ENCODE results near the gene CUBN. TPM values are rescaled to one million over a fixed set of nuclear protein-coding genes. Genes with fewer than 3 reads are reported as not detected.

Gene CUBN
- total RNA-seq, 1 donor from 2014 or later = 0.12 TPM

DNA sequence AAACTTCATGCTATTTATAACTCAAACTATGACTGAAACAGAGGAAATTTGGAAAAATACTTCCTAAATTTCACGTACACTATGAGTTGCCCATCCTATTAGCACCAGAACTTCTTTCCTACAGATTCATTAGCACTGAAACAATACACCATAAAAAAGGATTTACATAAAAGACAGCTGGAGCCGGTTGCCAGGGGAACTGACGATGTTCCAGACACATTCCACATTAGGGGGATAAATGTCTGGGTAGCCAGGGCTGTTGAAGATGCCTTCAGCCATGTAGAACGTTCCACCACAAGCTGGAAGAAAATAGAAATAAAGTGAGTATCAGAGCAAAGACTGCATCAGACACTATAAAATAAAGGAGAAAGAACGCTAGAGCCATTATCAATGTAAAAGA lies 182.5 kb downstream of the CUBN start:
- no peak for ATAC-seq

- ATAC-seq = no peak
Measured at GRCh38 chr10:16945593-16945992, 184.0 kb downstream of the CUBN start.

DNA sequence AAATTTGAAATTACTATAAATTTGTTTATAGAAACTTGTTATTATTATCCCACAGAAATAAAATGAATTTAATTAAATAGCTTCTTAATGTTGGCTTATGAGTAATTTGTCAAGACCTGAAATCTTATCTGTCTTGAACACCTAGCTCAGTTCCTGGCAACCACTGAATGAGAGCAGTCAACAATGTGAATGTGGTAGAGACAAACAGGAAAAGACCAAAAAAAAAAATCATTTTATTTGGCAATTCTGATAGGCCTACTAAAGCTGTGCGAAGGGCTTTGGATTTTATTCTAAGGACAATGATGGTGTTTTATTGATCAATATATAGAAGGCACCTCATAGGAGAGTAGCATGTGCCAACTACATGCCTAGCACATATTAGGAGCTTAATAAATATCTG lies 184.6 kb downstream of the CUBN start:
- ATAC-seq = no peak

GRCh38 chr10:16944402-16944801 lies 185.2 kb downstream of the CUBN start:
- ATAC-seq = no peak

GRCh38 chr10:16943295-16944285 lies 186.0 kb downstream of the CUBN start:
- no peak for ATAC-seq

GRCh38 chr10:16942381-16943078 lies 187.1 kb downstream of the CUBN start:
- ATAC-seq = no peak

- no peak for ATAC-seq
Measured at GRCh38 chr10:16941870-16942269, 187.7 kb downstream of the CUBN start.

DNA sequence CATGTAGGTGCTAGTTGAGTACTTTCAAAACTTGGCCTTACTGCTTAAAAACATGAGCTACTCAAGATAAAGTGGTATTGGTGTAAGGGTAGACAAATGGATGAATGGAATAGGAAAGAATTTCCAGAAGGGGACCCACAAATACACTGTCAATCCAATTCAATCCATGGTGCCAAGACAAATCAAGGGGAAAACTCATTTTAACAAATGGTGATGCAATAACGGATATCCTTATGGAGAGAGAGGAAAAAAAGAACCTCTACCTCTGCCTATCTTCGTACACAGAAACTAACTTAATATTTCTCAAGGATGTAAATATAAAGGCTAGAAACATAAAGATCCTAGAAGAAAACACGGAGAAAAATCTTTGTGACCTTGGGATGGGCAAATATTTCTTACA lies 188.5 kb downstream of the CUBN start:
- ATAC-seq = no peak

- no peak for ATAC-seq
Measured at GRCh38 chr10:16938952-16939351, 190.7 kb downstream of the CUBN start.

DNA sequence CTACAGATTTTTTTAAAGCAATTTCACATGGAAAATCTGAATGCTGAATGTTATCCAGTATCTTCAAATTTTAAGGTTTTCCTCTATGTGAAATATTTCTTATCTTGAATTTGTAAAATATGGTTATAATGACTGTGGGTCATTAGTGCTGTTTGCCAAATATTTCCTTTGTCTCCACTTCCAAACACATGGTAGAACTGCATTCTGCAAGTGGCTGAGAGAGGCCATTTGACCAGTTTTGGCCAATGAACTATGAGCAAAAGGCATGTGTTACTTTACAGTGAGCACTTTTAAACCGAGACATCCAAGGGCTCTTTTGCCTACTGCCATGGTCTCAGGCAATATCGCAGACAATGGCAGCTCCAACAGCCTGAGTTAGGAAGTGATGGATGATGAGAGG lies 195.2 kb downstream of the CUBN start:
- ATAC-seq = no peak

DNA sequence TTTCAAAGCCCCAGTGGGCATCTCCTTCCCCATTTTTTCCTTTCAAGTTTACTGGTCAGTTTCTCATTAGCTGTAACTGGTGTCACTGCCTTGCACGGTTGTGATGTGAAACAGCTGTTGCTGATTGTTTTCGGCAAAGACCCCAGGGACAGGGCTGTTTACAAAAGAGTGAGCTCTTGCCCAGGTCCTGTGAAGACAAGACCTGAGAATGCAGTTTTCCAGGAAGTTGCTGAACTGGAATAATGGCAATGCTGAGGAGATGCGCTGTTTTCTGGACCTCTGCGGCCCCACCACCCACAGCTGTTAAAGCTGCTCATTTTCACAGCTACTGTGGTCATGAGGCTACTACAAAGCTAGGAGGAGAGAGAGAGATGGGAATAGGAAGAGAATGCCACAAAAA lies 195.8 kb downstream of the CUBN start:
- ATAC-seq = no peak

- no peak for ATAC-seq
Measured at GRCh38 chr10:16931930-16932329, 197.7 kb downstream of the CUBN start.

- no peak for ATAC-seq
Measured at GRCh38 chr10:16930540-16930939, 199.1 kb downstream of the CUBN start.

DNA sequence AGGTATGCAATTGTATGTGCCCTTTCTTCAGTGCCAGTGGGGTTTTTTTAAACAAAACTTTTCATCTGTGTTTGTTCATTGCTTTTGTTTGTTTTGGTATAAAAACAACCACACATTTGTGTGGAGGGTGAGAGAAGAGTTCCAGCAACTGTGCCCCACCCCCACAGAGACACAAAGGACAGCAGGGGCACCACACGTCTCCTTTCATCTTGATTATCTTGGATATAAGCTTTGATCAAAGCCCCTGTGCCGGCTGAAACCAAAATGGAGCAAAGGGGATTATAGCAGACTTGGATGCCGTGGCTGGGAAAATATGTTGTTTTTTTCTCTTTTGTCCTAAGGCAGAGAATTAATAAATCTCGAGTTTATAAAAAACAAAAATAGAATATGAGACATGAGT lies 200.5 kb downstream of the CUBN start:
- ATAC-seq = no peak

GRCh38 chr10:16927546-16927945 lies 202.1 kb downstream of the CUBN start:
- ATAC-seq = no peak

GRCh38 chr10:16923726-16924125 lies 205.9 kb downstream of the CUBN start:
- no peak for ATAC-seq

GRCh38 chr10:16923309-16923708 lies 206.3 kb downstream of the CUBN start:
- no peak for ATAC-seq

DNA sequence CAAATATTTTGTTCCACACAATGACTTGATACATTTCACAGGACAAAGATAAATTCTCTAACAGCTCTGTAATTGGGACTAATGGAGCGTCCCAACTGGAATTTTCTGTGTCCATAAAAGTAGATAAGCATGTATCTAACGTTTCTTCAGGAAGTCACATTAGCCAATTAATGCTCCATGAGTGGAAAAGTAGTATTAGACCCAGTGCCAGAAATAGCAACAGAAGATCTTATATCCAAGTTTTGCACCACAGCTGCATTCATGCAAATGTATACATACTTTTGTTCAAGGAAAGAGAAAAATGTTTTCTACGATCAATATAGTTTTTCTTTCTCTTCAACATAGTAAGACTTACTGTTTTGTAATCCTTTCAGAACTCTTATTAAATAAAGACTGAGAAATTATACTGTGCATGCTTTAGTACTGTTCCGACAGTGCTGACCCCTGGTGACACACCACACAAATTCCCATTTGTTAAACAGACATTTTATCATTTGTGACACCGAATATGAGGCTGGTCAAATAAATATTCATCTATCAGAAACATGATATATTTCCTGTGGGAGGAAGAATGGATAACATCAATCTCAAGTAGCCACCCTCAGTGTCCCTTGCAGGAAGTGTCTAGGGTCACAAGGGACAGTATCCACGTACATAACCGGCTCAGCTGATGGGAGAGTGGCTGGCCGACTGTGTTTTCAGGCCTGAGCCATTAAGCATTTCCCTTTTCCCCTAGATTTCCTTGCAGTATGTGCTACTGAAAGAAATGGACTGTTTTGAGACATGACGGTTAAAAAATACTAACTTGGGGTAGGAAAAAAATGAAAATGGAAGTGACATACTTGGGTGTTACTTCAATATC lies 210.3 kb downstream of the CUBN start:
- no peak for ATAC-seq

DNA sequence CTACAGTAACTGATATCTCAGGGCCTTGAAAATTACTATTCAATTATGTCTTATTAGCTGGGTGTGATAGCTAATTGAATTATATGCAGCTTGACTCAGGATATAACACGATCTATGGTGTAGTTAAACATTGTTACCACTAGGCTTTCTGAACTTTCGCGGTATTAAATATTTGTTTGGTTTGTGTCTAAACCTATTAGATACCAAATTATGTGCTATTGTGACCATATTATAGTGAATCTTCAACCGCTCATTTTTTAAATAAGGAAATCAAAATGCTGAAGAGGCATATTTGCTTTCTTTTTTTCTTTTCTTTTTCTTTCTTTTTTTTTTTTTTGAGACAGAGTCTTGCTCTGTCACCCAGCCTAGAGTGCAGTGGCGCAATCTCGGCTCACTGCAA lies 213.1 kb downstream of the CUBN start:
- ATAC-seq = no peak

DNA sequence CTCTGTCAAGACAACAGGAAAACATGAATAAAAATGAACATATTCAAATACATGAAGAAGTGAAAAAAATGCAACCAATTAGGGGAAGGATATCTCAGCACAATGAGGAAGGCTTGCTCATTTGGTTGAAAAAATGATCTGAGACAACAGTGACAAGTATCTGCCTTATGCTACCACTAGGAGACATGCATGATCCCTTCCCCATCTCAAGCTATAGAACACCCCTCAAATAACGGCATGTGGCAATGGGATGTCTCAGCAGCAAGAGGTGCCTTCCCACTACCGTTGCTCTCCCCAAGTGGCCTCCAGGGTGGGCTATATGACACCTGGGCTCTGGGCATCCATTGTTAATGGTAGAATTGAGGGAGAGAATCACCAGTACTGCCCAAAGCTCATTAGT lies 214.3 kb downstream of the CUBN start:
- ATAC-seq = no peak

GRCh38 chr10:16913266-16913665 lies 216.3 kb downstream of the CUBN start:
- no peak for ATAC-seq

DNA sequence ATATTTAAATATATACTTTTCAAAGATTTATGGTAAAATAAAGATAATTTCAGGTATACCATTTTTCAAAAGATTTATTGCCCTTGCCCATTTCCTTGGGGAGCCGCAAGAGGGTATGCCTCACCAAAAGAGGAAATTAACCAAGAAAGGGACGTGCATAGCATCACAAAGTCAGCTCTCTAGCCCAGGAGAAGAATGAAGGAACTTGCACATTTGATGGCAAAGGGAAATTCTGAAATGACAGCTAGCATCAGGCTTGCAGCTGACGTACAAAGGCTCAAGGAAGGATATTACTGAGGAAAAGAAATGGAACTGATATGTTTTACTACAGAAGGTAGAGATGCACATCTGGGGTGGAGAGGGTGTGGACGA lies 218.8 kb downstream of the CUBN start:
- ATAC-seq = no peak
